ENCODE measurements around the gene CELF3.

- TF ChIP-seq CREB1 (IDR thresholded peaks at IDR 0.05; ENCODE audit: low read depth) (no peak), CEBPB (IDR thresholded peaks at IDR 0.05) (no peak), MAX (IDR thresholded peaks at IDR 0.05) (no peak), TAF1 (IDR thresholded peaks at IDR 0.05; ENCODE audit: low read depth) (no peak), YY1 (IDR thresholded peaks at IDR 0.05; ENCODE audit: low read depth) (no peak), FOXM1 (IDR thresholded peaks at IDR 0.05; ENCODE audit: borderline replicate concordance, low read depth) (no peak), RAD21 (IDR thresholded peaks at IDR 0.05; ENCODE audit: low read depth) (no peak), USF1 (IDR thresholded peaks at IDR 0.05) (no peak), REST (IDR thresholded peaks at IDR 0.05; ENCODE audit: low read depth) (no peak), TCF12 (IDR thresholded peaks at IDR 0.05; ENCODE audit: low read depth) (no peak), TEAD4 (IDR thresholded peaks at IDR 0.05) (no peak)
These were observed 2.1 kb upstream of the CELF3 start for GRCh38 chr1:151718666-151719065.
